ENCODE data around the gene HSDL2. TPM values are rescaled to one million over a fixed set of nuclear protein-coding genes. Genes with fewer than 3 reads are reported as not detected.

Gene HSDL2
- total and polyA plus RNA-seq, 3 donors from 2014 or later, result 23.0 to 36.0 (median 24.0) TPM

GRCh38 chr9:112351184-112351583, 28.7 kb upstream of the HSDL2 start:
- intact Hi-C loops (cut with DNase I; ENCODE audit: low total_unique reads), result no loop called here
- 46 to 56% methylated on average over 3 of the region's 3 CpGs for WGBS, 2 donors
- TF ChIP-seq CTCF (IDR thresholded peaks at IDR 0.05), result no peak
- TF ChIP-seq POLR2A (IDR thresholded peaks at IDR 0.05), result no peak

DNA sequence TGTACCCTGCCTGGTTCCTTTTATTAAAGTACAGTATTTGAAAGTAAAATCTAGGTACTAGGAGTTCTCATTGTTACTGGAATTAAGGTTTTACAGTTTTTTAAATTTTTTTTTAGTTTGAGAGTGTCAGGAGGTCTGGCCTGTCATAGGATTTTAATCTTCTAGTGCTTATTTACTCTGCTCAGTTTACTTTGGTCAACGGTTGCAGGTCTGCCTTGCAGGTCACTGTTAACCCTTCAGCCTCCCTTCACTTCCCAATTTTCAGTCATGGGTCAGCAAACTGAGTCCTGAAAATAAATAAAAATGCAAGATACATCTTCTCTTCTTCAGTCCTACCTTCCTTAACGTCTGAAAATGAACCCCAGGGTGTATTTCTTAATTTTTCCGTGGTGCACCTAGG, 27.7 kb upstream of the HSDL2 start:
- Histone ChIP-seq H3K27ac (no peak overlapping the region), H3K9me3 (no peaks in the 10 kb centered on the region), H3K4me1 (peaks cover 8% of the 10 kb centered on the region), H3K36me3 (ENCODE audit: low read depth, missing control alignments) (no peaks in the 10 kb centered on the region), H3K4me3 (no peak overlapping the region), H3K27me3 (no peaks in the 10 kb centered on the region)
- 67 to 75% methylated on average over 3 of the region's 3 CpGs for WGBS, 2 donors
- no peak for DNase-seq
- TF ChIP-seq POLR2A (IDR thresholded peaks at IDR 0.05), result no peak
- no peak for TF ChIP-seq CTCF (IDR thresholded peaks at IDR 0.05)
- intact Hi-C loops (cut with DNase I; ENCODE audit: low total_unique reads), result no loop called here

More at GRCh38 chr9:112351184-112351583, 28.7 kb upstream of the HSDL2 start:
- Histone ChIP-seq H3K4me1 (peaks cover 8% of the 10 kb centered on the region), H3K27me3 (no peaks in the 10 kb centered on the region), H3K36me3 (ENCODE audit: low read depth, missing control alignments) (no peaks in the 10 kb centered on the region), H3K4me3 (no peak overlapping the region), H3K9me3 (no peaks in the 10 kb centered on the region), H3K27ac (no peak overlapping the region)
- DNase-seq, result no peak

DNA sequence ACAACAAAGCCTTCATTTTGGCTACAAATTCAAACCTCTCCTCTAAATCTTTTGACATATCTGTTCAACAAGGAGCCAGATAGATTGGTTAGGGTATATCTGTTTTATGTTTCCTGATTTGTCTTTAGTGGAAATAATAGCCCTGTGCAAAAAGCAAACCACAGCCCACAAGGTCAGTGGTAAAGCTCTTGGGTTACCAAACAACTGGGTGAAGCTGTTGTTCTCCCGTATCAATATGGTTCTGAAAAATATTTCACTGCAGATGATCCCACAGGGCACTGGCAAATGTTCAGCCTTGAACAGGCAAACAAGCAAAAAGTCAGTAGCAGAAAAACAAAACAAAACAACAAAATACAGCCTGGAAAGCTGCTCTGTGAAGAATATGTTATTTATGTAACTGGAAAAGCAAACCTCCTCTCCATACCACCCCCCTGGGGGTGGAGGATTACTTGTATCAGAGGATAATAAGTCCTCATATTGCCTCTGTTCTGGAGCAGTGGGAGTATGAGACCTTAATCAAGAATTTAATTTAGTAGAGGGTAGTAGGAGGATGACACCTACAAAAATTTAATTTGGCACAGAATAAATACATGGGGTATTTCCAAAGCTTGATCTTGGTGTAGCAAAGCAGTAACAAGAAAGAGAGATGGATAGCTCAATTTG, 25.7 kb upstream of the HSDL2 start:
- intact Hi-C loops (cut with DNase I; ENCODE audit: low total_unique reads), result no loop called here
- TF ChIP-seq CTCF (IDR thresholded peaks at IDR 0.05) (no peak), POLR2A (IDR thresholded peaks at IDR 0.05) (no peak)

DNA sequence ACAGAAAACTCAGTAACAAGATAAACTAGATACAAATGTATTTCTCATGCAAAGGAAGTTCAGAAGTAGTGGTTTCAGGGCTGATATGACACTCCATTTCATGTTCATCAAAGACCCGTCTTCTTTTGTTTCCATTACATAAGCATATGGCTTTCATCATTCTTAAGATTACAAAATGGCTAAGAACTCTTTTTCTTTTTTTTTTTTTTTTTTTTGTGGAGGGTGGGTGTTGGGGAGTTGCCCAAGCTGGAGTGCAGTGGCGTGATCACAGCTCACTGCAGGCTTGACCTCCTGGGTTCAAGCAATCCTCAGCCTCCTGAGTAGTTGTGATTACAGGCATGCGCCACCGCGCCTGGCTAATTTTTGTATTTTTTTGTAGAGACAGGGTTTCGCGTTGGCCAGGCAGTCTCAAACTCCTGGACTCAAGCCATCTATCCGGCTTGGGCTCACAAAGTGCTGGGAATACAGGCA, 24.4 kb upstream of the HSDL2 start:
- peaks cover 5% of the 10 kb centered on the region for H3K4me1 ChIP-seq
- no peaks in the 10 kb centered on the region for H3K9me3 ChIP-seq
- H3K27ac ChIP-seq, result peak overlapping the region in 1 of 2 donors; percentile 16
- intact Hi-C loops (cut with DNase I; ENCODE audit: low total_unique reads), result no loop called here
- H3K4me3 ChIP-seq, result no peak overlapping the region
- TF ChIP-seq POLR2A (IDR thresholded peaks at IDR 0.05) (no peak), CTCF (IDR thresholded peaks at IDR 0.05) (no peak)
- 37 to 41% methylated on average over 8 of the region's 8 CpGs for WGBS, 2 donors
- H3K36me3 ChIP-seq (ENCODE audit: low read depth, missing control alignments), result no peaks in the 10 kb centered on the region
- no peaks in the 10 kb centered on the region for H3K27me3 ChIP-seq
- peak; percentile 53 for DNase-seq

More for the DNA sequence above, 25.7 kb upstream of the HSDL2 start:
- H3K4me1 ChIP-seq, result peaks cover 5% of the 10 kb centered on the region
- no peak overlapping the region for H3K27ac ChIP-seq
- H3K4me3 ChIP-seq, result no peak overlapping the region
- no peaks in the 10 kb centered on the region for H3K27me3 ChIP-seq
- WGBS, 2 donors, result 55 to 57% methylated on average over 1 of the region's 1 CpG
- H3K9me3 ChIP-seq, result no peaks in the 10 kb centered on the region
- DNase-seq, result no peak
- no peaks in the 10 kb centered on the region for H3K36me3 ChIP-seq (ENCODE audit: low read depth, missing control alignments)

All from testis (tissue), 3 donors.